Upper lobe of right lung (tissue), 1 donor: Measurements from ENCODE around the gene MAP7. TPM values are rescaled to one million over a fixed set of nuclear protein-coding genes. Genes with fewer than 3 reads are reported as not detected.

Source experiments
- ATAC-seq: fragments of 200-7000 bp; cut with Tn5 transposase; one replicate; pipeline ENCODE4 v1.9.1; 2020; ENCODE audit warnings: mild to moderate bottlenecking, moderate library complexity
- DNase-seq: peaks from one replicate; pipeline ENCODE4 v3.0.0-alpha.2; 2020
- H3K27ac ChIP-seq: fragments of 200-600 bp; one replicate; pipeline ENCODE4 v1.8.0; 2022
- H3K27me3 ChIP-seq: fragments of 200-600 bp; one replicate; pipeline ENCODE4 v1.8.0; 2022; ENCODE audit warnings: mild to moderate bottlenecking
- H3K36me3 ChIP-seq: fragments of 200-600 bp; one replicate; pipeline ENCODE4 v1.8.0; 2022
- H3K4me1 ChIP-seq: fragments of 200-600 bp; one replicate; pipeline ENCODE4 v1.8.0; 2022
- H3K4me3 ChIP-seq: fragments of 200-600 bp; one replicate; pipeline ENCODE4 v1.8.0; 2022; ENCODE audit warnings: mild to moderate bottlenecking
- H3K9me3 ChIP-seq: fragments of 200-600 bp; one replicate; pipeline ENCODE4 v1.8.0; 2022
- intact Hi-C: fragments of 100-400 bp; cut with DNase I; formaldehyde crosslinking; loops from one replicate; pipeline ENCODE4 v1.11.0; 2022
- total RNA-seq: library from RNA; stranded (reverse); fragmentation: NEBNext Ultra II Directional; extraction: Animal tissue kit (Norgen Biotek cat#: 25700); gene quantifications from one replicate; pipeline ENCODE4 v1.2.1, GENCODE V29; 2021
- TF ChIP-seq, protein P1 (sequence below): fragments of 200-600 bp; IDR thresholded peaks from one replicate; pipeline ENCODE4 v1.8.0; 2022; ENCODE audit warnings: antibody characterized with exemption
- donor health status: DM: no; HTN: yes; CAD: no; lungs with severe emphysema.

Gene MAP7
- total RNA-seq, 1 donor from 2014 or later, result 23.2 TPM

DNA sequence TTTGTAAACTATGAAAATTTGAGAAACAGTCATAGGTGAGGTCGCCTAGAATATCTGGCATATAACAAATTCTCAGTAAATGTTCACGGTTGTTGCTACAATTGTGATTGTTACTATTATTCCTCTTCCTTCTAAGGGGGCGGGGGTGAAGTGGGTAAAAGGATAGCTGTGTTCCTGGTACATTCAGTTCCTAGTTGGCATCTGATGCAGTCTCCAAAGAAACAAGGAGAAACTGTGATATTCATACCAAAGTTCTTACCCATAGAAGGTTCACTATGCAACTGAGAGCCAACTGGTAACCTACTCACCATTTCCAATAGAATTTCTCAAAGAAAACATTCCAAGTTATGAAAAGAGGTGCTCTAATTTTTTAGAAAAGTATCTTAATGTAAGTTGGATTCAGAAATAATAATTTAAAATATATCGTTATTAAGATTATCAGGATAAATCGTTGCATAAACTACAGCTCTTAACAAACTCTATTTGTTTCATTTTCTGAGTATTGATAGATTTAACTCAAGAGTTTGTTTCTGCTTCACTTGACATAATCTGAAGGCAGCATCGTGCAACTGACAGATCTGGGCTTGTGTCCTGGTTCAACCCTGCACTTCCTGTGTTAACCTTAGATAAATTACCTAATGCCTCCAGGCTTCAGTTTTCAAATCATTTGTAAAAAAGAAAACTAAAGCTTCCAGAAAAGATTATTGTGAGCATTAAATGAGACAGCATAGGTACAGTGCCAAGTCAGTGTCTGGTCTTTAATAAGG lies 13.3 kb upstream of the MAP7 start:
- Histone ChIP-seq H3K27me3 (no peaks in the 10 kb centered on the region), H3K9me3 (no peaks in the 10 kb centered on the region), H3K4me1 (no peaks in the 10 kb centered on the region), H3K27ac (no peak overlapping the region), H3K36me3 (peaks cover 66% of the 10 kb centered on the region), H3K4me3 (no peak overlapping the region)
- no peak for DNase-seq
- TF ChIP-seq, protein P1, sequence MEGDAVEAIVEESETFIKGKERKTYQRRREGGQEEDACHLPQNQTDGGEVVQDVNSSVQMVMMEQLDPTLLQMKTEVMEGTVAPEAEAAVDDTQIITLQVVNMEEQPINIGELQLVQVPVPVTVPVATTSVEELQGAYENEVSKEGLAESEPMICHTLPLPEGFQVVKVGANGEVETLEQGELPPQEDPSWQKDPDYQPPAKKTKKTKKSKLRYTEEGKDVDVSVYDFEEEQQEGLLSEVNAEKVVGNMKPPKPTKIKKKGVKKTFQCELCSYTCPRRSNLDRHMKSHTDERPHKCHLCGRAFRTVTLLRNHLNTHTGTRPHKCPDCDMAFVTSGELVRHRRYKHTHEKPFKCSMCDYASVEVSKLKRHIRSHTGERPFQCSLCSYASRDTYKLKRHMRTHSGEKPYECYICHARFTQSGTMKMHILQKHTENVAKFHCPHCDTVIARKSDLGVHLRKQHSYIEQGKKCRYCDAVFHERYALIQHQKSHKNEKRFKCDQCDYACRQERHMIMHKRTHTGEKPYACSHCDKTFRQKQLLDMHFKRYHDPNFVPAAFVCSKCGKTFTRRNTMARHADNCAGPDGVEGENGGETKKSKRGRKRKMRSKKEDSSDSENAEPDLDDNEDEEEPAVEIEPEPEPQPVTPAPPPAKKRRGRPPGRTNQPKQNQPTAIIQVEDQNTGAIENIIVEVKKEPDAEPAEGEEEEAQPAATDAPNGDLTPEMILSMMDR, result no peak
- intact Hi-C loops, result no loop called here
- no peak for ATAC-seq

DNA sequence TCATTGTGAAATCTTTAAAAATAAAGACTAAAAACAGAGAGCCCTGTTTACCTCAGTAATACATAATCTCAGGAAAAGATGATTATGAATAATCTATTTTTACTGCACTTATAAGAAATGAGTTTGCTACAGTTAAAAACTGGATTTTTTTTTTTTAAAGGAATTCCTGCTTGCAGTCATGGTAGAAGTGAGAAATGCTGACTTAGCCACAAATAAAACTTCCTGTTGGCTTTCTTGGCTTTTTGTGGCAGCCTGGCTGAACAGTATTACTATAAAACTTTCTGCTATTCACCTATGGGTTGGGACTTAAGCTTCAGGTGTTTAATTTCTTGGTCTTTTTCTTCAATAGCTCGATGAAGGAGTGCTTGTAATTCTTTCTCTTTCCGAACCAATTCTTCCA lies 12.0 kb upstream of the MAP7 start:
- DNase-seq (no peak), ATAC-seq (no peak)
- Histone ChIP-seq H3K27me3 (no peaks in the 10 kb centered on the region), H3K27ac (no peak overlapping the region), H3K36me3 (peaks cover 59% of the 10 kb centered on the region), H3K4me3 (no peak overlapping the region), H3K9me3 (no peaks in the 10 kb centered on the region), H3K4me1 (no peaks in the 10 kb centered on the region)
- intact Hi-C loops, result no loop called here
- TF ChIP-seq, protein P1, result no peak

- Histone ChIP-seq H3K27me3 (peaks cover 7% of the 10 kb centered on the region), H3K36me3 (peaks cover 9% of the 10 kb centered on the region), H3K27ac (no peak overlapping the region), H3K4me3 (no peak overlapping the region), H3K4me1 (peaks cover 12% of the 10 kb centered on the region), H3K9me3 (no peaks in the 10 kb centered on the region)
- ATAC-seq (no peak), DNase-seq (no peak)
- intact Hi-C loops, result no loop called here
- TF ChIP-seq, protein P1, result no peak
These were observed 3.1 kb upstream of the MAP7 start for GRCh38 chr6:136553166-136553787.

- intact Hi-C loops, result no loop called here
- TF ChIP-seq, protein P1, result no peak
These were observed 1.8 kb upstream of the MAP7 start for GRCh38 chr6:136552054-136552453.

DNA sequence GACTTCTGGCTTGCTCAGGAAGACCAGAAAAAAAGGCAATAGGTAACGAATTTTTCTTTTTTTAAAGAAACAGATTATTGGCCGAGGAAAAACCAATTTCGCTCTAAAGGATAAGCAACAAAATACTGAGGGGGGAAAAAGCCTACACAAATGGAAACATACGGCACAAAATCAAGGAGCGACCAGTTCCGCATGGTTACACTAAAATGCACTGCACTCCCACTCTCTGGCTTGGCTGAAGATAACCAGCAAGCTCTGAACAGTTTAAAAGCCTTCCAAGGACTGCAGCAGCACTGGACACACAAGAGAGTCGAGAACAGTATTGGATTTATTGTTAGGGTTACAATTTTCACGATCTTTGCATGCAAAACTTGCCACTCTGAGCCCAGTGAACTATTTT lies 881 bp upstream of the MAP7 start:
- H3K27me3 ChIP-seq, result peaks cover 7% of the 10 kb centered on the region
- peaks cover 12% of the 10 kb centered on the region for H3K4me1 ChIP-seq
- TF ChIP-seq, protein P1, result no peak
- ATAC-seq (no peak), DNase-seq (no peak)
- intact Hi-C loops, result no loop called here
- H3K27ac ChIP-seq, result no peak overlapping the region
- peak overlapping the region; percentile 69 for H3K4me3 ChIP-seq
- no peaks in the 10 kb centered on the region for H3K36me3 ChIP-seq
- no peaks in the 10 kb centered on the region for H3K9me3 ChIP-seq

More at GRCh38 chr6:136552054-136552453, 1.8 kb upstream of the MAP7 start:
- Histone ChIP-seq H3K36me3 (peaks cover 7% of the 10 kb centered on the region), H3K4me1 (peaks cover 12% of the 10 kb centered on the region), H3K27me3 (peaks cover 7% of the 10 kb centered on the region), H3K4me3 (no peak overlapping the region), H3K27ac (no peak overlapping the region), H3K9me3 (no peaks in the 10 kb centered on the region)
- no peak for ATAC-seq
- no peak for DNase-seq
